ENCODE measurements around the gene SLC6A7. TPM values are rescaled to one million over a fixed set of nuclear protein-coding genes. Genes with fewer than 3 reads are reported as not detected.

SLC6A7 gene
- total RNA-seq, 4 donors from 2014 or later: 0.07 TPM; not detected in 3

DNA sequence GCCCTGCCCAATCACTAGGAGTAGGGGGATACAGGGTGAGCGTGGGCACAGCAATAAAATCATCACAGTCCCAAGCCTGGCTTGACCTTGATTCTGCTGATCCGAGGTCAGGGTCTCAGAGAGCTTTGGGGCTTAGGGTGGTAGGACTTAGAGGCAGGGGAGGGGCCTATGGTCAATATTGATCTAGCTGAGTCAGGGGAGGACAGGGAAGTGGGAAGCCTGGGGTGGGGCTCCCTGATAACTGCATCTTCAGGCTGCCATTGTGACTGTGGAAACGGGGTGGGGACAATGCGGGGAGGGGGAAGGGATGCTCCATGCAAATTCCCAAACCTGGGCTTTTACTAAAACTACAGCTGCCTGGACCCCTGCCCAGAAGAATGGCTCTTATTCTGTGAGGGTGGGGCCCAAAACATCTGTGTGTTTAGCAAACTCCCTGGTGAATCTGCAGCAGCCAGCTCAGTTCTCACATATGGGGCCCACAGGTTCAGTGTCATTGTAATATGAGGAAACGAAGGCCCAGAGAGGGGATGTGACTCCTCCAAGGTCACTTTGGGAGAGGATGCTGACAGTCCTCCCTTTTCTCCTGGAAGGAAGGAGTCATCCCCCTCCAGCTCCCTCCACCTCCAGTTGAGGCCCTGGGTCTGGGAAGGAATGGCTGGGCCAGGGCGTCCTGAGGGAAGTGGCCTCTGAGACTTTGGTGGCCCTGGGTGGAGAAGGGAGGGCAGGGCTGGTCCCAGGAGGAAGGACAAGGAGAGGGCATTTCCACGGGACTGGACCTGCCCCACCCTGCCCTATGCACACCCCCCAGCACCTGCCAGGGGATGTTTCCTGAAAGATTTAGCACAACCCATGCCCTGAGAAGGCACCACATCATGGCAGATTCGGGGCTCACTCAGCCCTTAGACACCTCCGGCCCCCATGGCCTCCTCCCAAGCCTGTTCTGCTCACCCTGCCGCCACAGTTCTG lies 26.4 kb downstream of the SLC6A7 start:
- Histone ChIP-seq H3K4me3 (no peak overlapping the region), H3K36me3 (no peaks in the 10 kb centered on the region), H3K27ac (no peak overlapping the region), H3K27me3 (no peaks in the 10 kb centered on the region), H3K9me3 (no peaks in the 10 kb centered on the region), H3K4me1 (peaks cover 0 to 7% of the 10 kb centered on the region in 2 donors)
- TF ChIP-seq, protein P1, sequence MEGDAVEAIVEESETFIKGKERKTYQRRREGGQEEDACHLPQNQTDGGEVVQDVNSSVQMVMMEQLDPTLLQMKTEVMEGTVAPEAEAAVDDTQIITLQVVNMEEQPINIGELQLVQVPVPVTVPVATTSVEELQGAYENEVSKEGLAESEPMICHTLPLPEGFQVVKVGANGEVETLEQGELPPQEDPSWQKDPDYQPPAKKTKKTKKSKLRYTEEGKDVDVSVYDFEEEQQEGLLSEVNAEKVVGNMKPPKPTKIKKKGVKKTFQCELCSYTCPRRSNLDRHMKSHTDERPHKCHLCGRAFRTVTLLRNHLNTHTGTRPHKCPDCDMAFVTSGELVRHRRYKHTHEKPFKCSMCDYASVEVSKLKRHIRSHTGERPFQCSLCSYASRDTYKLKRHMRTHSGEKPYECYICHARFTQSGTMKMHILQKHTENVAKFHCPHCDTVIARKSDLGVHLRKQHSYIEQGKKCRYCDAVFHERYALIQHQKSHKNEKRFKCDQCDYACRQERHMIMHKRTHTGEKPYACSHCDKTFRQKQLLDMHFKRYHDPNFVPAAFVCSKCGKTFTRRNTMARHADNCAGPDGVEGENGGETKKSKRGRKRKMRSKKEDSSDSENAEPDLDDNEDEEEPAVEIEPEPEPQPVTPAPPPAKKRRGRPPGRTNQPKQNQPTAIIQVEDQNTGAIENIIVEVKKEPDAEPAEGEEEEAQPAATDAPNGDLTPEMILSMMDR (IDR thresholded peaks at IDR 0.05 in 4 of 5, conservative IDR thresholded peaks at IDR 0.05 in 1 of 5): no peak
- TF ChIP-seq POLR2A (IDR thresholded peaks at IDR 0.05): no peak
- DNase-seq (no peak), ATAC-seq (no peak)
- in situ Hi-C loops (cut with MboI; ENCODE audit: low sequenced_read_pairs in 4 of 4) (loop anchor here in 2 of 4 donors (5.0 to 25.0 kb wide), 2 partner anchors 54 to 179 kb away; no protein-coding TSS in a partner anchor), intact Hi-C loops (cut with DNase I; ENCODE audit: low total_unique reads) (no loop called here)

DNA sequence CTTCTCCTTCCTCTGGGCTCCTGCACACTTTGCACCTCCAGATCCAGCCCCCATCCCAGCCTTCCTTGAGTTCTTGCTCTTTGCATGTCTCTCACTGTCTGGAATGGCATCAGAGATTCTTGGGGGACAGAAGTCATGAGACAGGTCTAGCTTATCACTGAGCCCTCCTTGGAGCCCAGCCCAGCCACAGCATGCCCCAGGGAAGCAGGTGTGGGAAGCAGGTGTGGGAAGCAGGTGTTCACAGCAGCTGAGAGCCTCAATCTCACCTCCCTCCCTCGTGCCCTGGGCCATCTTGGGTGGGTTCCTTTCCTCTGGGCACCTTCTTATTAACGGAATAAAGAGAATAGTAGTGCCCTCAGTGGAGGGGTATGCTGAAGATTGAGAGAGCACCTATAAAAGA lies 27.2 kb downstream of the SLC6A7 start:
- Histone ChIP-seq H3K27me3 (no peaks in the 10 kb centered on the region), H3K27ac (no peak overlapping the region), H3K4me1 (peaks cover 0 to 7% of the 10 kb centered on the region in 2 donors), H3K4me3 (no peak overlapping the region), H3K9me3 (no peaks in the 10 kb centered on the region), H3K36me3 (no peaks in the 10 kb centered on the region)
- no peak for ATAC-seq
- no peak for DNase-seq
- intact Hi-C loops (cut with DNase I; ENCODE audit: low total_unique reads): no loop called here
- in situ Hi-C loops (cut with MboI; ENCODE audit: low sequenced_read_pairs in 4 of 4): loop anchor here in 2 of 4 donors (5.0 to 25.0 kb wide), 2 partner anchors 55 to 180 kb away; no protein-coding TSS in a partner anchor
- TF ChIP-seq, protein P1 (IDR thresholded peaks at IDR 0.05 in 4 of 5, conservative IDR thresholded peaks at IDR 0.05 in 1 of 5): no peak
- TF ChIP-seq POLR2A (IDR thresholded peaks at IDR 0.05): no peak

DNA sequence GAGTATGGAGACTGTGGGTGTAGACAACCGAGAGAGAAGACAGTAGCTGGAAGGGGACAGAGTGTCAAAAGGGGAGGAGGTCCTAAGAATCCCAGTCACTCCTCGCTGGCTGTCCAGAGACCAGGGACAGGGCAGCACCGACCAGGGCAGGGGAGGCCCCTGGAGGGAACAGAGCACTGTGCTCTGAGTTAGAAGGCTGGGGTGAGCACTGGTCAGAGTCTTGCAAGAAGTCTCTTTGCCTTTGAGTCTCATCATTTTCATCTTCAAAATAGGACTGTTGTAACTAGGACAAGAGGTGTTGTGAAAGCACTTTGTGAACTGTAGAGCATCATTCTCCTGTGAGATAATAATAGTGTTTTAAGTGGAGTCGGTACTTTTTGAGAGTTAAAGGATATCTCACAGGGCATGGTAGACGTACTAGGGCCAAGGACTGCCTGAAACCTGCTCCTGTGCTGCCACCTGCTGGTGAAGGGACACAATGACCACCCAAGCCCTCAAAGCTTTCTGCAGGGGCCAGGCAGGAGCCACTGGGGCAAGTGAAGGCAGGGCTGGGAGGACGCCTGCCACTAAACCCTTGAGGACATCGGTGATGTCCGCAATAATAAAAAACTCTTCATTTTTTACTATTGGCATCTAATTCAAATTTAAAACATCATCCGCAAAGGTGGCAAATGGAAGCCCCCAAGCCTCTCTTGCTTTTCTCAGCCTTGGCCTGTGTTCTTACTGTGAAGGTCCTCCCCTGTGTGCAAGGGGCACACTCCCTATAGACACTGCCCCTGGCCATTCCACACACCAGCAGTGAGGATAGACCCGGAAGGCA lies 28.2 kb downstream of the SLC6A7 start:
- no peaks in the 10 kb centered on the region for H3K27me3 ChIP-seq
- H3K36me3 ChIP-seq: no peaks in the 10 kb centered on the region
- DNase-seq: peak; percentile 65 to 82
- in situ Hi-C loops (cut with MboI; ENCODE audit: low sequenced_read_pairs in 4 of 4): loop anchor here in 2 of 4 donors (5.0 to 25.0 kb wide), 2 partner anchors 56 to 181 kb away; no protein-coding TSS in a partner anchor
- H3K4me1 ChIP-seq: peaks cover 0 to 7% of the 10 kb centered on the region in 2 donors
- TF ChIP-seq POLR2A (IDR thresholded peaks at IDR 0.05): no peak
- TF ChIP-seq, protein P1 (IDR thresholded peaks at IDR 0.05 in 4 of 5, conservative IDR thresholded peaks at IDR 0.05 in 1 of 5): peak; percentile 90 to 97 (median 93)
- ATAC-seq: peak; percentile 83 to 88
- H3K27ac ChIP-seq: no peak overlapping the region
- no peak overlapping the region for H3K4me3 ChIP-seq
- no peaks in the 10 kb centered on the region for H3K9me3 ChIP-seq
- intact Hi-C loops (cut with DNase I; ENCODE audit: low total_unique reads): loop anchor here (1.0 to 2.0 kb wide), 4 partner anchors 57 to 193 kb away; no protein-coding TSS in a partner anchor

DNA sequence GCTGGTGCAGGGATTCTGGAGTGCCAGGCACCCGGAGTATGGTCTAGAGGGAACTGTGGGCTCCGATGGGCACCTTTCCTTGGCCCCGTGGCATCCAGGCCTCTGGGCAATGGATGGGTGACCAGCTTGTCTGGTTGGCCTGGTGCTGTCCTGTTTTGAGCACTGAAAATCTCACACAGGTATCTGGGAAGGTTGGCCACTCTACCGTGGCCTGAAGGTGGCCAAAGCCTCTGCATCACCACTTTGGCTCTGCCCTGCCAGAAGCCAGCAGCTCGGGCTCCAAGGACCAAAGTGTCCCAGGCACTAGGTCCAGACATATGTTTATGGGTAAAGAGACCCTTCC lies 28.8 kb downstream of the SLC6A7 start:
- H3K36me3 ChIP-seq: no peaks in the 10 kb centered on the region
- no peaks in the 10 kb centered on the region for H3K9me3 ChIP-seq
- no peak for ATAC-seq
- DNase-seq: no peak
- no peak overlapping the region for H3K27ac ChIP-seq
- no peaks in the 10 kb centered on the region for H3K27me3 ChIP-seq
- H3K4me1 ChIP-seq: peaks cover 0 to 7% of the 10 kb centered on the region in 2 donors
- TF ChIP-seq, protein P1 (IDR thresholded peaks at IDR 0.05 in 4 of 5, conservative IDR thresholded peaks at IDR 0.05 in 1 of 5): no peak
- no peak for TF ChIP-seq POLR2A (IDR thresholded peaks at IDR 0.05)
- no peak overlapping the region for H3K4me3 ChIP-seq
- intact Hi-C loops (cut with DNase I; ENCODE audit: low total_unique reads): loop anchor here (1.0 to 2.0 kb wide), 5 partner anchors 22 to 194 kb away; no protein-coding TSS in a partner anchor
- in situ Hi-C loops (cut with MboI; ENCODE audit: low sequenced_read_pairs in 4 of 4): loop anchor here in 2 of 4 donors (5.0 to 25.0 kb wide), 2 partner anchors 56 to 181 kb away; no protein-coding TSS in a partner anchor

All from gastrocnemius medialis (tissue), 4 donors.